Stimulated activated CD8-positive, alpha-beta memory T cell treated with anti-CD3 and anti-CD28 coated beads, Interleukin-7, amount 100 ng/mL, for 48 hours (primary cell): ENCODE results near the gene SNU13.
"Not testable (repeated sequence)": the region's sequence is repeated elsewhere in the genome, so short reads cannot be mapped to it uniquely, and the experiment has no call there.

ENCODE experiments used
- DNase-seq, 2 donors: peaks; one replicate each; pipeline ENCODE4 v3.0.0-alpha.2; 2020; ENCODE audit warnings: low read depth in 1 of 2; ENCODE audit errors: extremely low read depth in 1 of 2

SNU13 gene

DNA sequence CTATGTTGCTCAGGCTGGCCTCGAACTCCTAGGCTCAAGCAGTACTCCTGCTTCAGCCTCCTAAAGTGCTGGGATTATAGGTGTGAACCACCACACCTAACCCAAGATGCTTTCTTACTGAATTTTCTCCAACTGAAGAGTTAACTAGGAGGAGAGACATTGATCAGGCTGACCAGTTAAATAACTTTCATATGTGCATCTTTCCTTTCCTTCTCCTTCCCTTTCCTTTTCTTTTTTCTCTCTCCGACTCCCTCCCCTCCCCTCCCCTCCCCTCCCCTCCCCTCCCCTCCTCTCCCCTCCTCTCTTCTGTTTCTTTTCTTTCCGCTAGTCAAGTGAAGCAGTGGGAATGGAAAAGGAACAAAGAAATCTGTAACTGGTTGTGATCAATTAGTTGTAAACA is 40.9 kb downstream of the SNU13 start:
- no peak for DNase-seq

DNA sequence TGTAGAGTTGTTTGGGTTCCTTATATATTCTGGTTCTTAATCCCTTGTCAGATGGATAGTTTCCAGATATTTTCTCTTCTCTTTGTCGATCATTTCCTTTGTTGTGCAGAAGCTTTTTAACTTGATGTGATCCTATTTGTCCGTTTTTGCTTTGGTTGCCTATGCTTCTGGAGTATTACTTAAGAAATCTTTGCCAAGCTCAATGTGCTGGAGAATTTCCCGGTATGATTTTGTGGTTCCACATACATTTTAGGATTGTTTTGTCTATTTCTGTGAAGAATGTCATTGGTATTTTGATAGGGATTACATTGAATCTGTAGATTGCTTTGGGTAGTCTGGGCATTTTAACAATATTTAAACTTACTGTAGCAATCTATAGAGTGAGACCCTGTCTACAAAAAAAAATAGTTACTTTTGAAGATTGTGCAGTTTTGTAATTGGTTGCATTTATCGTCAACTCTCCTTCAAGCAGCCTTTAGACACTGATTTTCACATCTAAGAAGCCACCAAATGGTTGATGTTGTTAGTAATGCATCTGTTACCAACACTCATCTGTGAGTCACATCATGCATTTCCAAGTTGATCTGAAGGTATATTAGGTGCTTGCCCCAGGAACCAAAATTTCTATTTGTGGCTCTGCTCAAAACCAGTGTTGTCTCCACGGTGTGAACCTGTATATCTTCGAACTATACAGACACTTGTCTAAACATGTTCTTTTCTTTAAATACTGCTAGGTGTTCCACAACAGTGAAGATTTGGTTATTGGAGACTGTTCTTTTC is 46.1 kb downstream of the SNU13 start:
- no peak for DNase-seq

DNA sequence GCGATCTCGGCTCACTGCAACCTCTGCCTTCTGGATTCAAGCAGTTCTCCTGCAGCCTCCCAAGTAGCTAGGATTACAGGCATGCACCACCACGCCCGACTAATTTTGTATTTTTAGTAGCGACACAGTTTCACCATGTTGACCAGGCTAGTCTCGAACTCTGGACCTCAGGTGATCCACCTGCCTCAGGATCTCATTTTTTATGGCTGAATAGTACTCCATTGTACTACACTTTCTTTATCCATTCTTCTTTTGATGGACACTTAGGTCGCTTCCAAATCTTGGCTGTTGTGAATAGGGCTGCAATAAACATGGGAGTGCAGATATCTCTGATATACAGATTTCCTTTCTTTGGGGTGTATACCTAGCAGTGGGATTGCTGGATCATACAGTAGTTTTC is 46.8 kb downstream of the SNU13 start:
- no peak for DNase-seq

DNA sequence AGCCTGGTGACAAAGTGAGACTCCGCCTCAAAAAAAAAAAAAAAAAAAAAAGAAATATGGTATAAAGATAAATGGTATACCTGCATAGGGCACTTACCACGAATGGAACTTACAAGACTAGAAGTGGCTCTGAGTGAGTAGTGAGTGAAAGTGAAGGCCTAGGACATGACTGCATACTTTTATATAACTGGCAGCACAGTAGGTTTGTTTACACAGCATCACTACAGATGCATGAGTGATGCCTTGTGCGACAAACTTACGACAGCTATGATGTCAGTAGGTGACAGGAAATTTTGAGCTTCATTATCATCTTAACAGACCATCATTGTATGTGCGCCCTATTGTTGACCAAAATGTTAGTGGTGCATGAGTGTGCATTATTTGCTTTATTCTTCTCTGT is 49.9 kb downstream of the SNU13 start:
- no peak for DNase-seq

DNA sequence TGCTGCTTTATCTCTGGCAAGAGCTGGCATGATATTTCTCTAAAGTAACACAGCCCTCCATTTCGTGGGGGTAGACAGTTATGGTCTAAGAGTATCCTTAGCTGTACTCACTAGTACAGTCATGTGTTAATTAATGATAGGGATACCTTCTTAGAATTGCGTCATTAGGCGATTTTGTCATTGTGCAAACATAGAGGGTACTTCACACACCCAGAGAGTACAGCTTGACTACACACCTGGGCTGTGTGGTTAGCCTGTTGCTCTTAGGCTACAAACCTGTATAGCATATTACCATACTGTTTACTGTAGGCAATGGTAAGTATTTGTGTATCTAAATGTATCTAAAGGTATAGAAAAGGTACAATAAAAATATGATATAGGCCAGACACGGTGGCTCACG is 50.5 kb downstream of the SNU13 start:
- no peak for DNase-seq

- DNase-seq: not testable (repeated sequence)
These were observed 51.0 kb downstream of the SNU13 start for GRCh38 chr22:41637623-41638022.

DNA sequence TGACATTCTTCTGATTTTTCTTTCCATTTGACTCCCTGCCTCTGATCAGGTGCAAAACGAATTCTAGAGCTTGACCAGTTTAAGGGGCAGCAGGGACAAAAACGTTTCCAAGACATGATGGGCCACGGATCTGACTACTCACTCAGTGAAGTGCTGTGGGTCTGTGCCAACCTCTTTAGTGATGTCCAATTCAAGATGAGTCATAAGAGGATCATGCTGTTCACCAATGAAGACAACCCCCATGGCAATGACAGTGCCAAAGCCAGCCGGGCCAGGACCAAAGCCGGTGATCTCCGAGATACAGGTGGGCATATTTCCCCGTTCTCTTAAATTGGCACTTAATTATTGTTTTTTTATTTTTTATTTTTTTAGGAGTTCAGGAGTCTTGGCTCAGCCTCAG is 52.2 kb downstream of the SNU13 start:
- DNase-seq: no peak

DNA sequence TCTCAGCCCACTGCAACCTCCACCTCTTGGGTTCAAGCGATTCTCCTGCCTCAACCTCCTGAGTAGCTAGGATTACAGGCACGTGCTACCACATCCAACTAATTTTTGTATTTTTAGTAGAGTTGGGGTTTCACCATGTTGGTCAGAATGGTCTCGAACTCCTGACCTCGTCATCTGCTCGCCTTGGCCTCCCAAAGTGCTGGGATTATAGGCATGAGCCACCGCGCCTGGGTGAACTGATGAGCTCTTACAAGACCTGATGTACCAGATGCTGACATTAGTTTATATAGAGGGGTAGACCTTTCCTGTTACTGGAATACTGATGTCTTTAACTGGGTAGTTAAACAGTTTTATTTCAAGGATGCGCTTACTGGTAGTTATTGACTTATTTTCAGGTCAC is 54.1 kb downstream of the SNU13 start:
- DNase-seq: not testable (repeated sequence)

DNA sequence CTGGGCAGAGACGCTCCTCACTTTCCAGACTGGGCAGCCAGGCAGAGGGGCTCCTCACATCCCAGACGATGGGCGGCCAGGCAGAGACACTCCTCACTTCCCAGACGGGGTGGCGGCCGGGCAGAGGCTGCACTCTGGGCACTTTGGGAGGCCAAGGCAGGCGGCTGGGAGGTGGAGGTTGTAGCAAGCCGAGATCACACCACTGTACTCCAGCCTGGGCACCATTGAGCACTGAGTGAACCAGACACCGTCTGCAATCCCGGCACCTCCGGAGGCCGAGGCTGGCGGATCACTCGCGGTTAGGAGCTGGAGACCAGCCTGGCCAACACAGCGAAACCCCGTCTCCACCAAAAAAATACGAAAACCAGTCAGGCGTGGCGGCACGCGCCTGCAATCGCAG is 57.1 kb downstream of the SNU13 start:
- DNase-seq: not testable (repeated sequence)

- DNase-seq: not testable (repeated sequence)
These were observed 57.6 kb downstream of the SNU13 start for GRCh38 chr22:41631115-41631514.

- DNase-seq: no peak
These were observed 63.1 kb downstream of the SNU13 start for GRCh38 chr22:41625577-41625976.
